Neural cell (in vitro differentiated cells): Measurements from ENCODE around the gene FHOD3. TPM values are rescaled to one million over a fixed set of nuclear protein-coding genes. Genes with fewer than 3 reads are reported as not detected.

Experiments used
- H2AFZ ChIP-seq: fragments of 200-600, 300-800 bp; sonication (generic), shearing (Covaris generic); 2 replicates; pipeline ENCODE4 v1.6.0; 2014; ENCODE audit warnings: low read depth, mild to moderate bottlenecking, antibody characterized with exemption, low read length, moderate library complexity
- H3F3A ChIP-seq: fragments of 200-600 bp; shearing (Covaris generic); 2 replicates; pipeline ENCODE4 v1.6.1; 2016; ENCODE audit warnings: mild to moderate bottlenecking, moderate library complexity, mixed read lengths, antibody characterized with exemption, low read length; ENCODE audit not compliant: insufficient read depth, poor library complexity, severe bottlenecking
- H3K27ac ChIP-seq: fragments of 200-600, 300-800 bp; sonication (generic), shearing (Covaris generic); 2 replicates; pipeline ENCODE4 v1.5.1; 2014; ENCODE audit warnings: mild to moderate bottlenecking, low read length, moderate library complexity
- H3K27me3 ChIP-seq: fragments of 300-800, 200-600 bp; sonication (generic), shearing (Covaris generic); 2 replicates; pipeline ENCODE4 v1.6.0; 2014; ENCODE audit warnings: mild to moderate bottlenecking, low read depth, low read length, moderate library complexity; ENCODE audit not compliant: insufficient read depth
- H3K36me3 ChIP-seq: fragments of 300-800, 200-600 bp; sonication (generic), shearing (Covaris generic); 2 replicates; pipeline ENCODE4 v1.5.1; 2014; ENCODE audit warnings: mild to moderate bottlenecking, antibody characterized with exemption, low read length, moderate library complexity; ENCODE audit not compliant: insufficient read depth
- H3K4me2 ChIP-seq: fragments of 300-800, 200-600 bp; sonication (generic), shearing (Covaris generic); 2 replicates; pipeline ENCODE4 v1.6.0; 2014; ENCODE audit warnings: mild to moderate bottlenecking, low read length
- H3K4me3 ChIP-seq: fragments of 300-800, 200-600 bp; sonication (generic), shearing (Covaris generic); 2 replicates; pipeline ENCODE4 v1.5.1; 2014; ENCODE audit warnings: mild to moderate bottlenecking, low read length, moderate library complexity
- H3K79me2 ChIP-seq: fragments of 200-600 bp; shearing (Covaris generic); replicated peaks from 2 replicates; pipeline ENCODE4 v1.6.0; 2014; ENCODE audit warnings: mild to moderate bottlenecking, low read length, moderate library complexity; ENCODE audit not compliant: insufficient read depth
- H3K9ac ChIP-seq: fragments of 300-800, 200-600 bp; sonication (generic), shearing (Covaris generic); 2 replicates; pipeline ENCODE4 v1.6.1; 2016; ENCODE audit warnings: mild to moderate bottlenecking, low read length, mixed read lengths
- H3K9me2 ChIP-seq: fragments of 200-600 bp; shearing (Covaris generic); 2 replicates; pipeline ENCODE4 v1.6.1; 2016; ENCODE audit warnings: mild to moderate bottlenecking, low read length, mixed read lengths; ENCODE audit not compliant: insufficient read depth
- H3K9me3 ChIP-seq: fragments of 200-600, 300-800 bp; sonication (generic), shearing (Covaris generic); 2 replicates; pipeline ENCODE4 v1.6.1; 2016; ENCODE audit warnings: mild to moderate bottlenecking, mixed run types, low read length, moderate library complexity, mixed read lengths
- H4K20me1 ChIP-seq: fragments of 200-600 bp; shearing (Covaris generic); 2 replicates; pipeline ENCODE4 v1.6.1; 2016; ENCODE audit warnings: mild to moderate bottlenecking, mixed run types; ENCODE audit not compliant: insufficient read depth
- EP300 ChIP-seq: fragments of 450-650 bp; conservative IDR thresholded peaks from 2 replicates; pipeline ENCODE4 v1.6.1; 2014; ENCODE audit warnings: antibody characterized with exemption, mild to moderate bottlenecking, moderate library complexity; ENCODE audit not compliant: poor library complexity, severe bottlenecking
- MXI1 ChIP-seq: fragments of 450-650 bp; conservative IDR thresholded peaks from 2 replicates; pipeline ENCODE4 v1.6.1; 2014; ENCODE audit warnings: antibody characterized with exemption, mild to moderate bottlenecking; ENCODE audit not compliant: poor library complexity, severe bottlenecking
- POLR2AphosphoS5 ChIP-seq: IDR thresholded peaks from 2 replicates; pipeline ENCODE4 v1.6.1; 2012
- SMC3 ChIP-seq: fragments of 450-650 bp; conservative IDR thresholded peaks from 2 replicates; pipeline ENCODE4 v1.6.1; 2014; ENCODE audit warnings: antibody characterized with exemption, mild to moderate bottlenecking, moderate library complexity; ENCODE audit not compliant: poor library complexity
- TAF1 ChIP-seq: IDR thresholded peaks from 2 replicates; pipeline ENCODE4 v1.6.1; 2012; ENCODE audit warnings: low read depth
- polyA plus RNA-seq: library from polyadenylated mRNA; depleted of rRNA; stranded (reverse); fragments of >200 nt; gene quantifications from 2 replicates; pipeline ENCODE4 v1.2.3, GENCODE V29; 2014
- TF ChIP-seq, protein P1 (sequence below): IDR thresholded peaks from 2 replicates; pipeline ENCODE4 v1.6.1; 2012; ENCODE audit warnings: borderline replicate concordance
- TF ChIP-seq, protein P2 (sequence below): fragments of 450-650 bp; IDR thresholded peaks from 2 replicates; pipeline ENCODE4 v1.5.1; 2014; ENCODE audit warnings: antibody characterized with exemption, mild to moderate bottlenecking, moderate library complexity; ENCODE audit not compliant: poor library complexity, severe bottlenecking

FHOD3 gene
- polyA plus RNA-seq, 1 donor from 2014 or later: 19.4 TPM

DNA sequence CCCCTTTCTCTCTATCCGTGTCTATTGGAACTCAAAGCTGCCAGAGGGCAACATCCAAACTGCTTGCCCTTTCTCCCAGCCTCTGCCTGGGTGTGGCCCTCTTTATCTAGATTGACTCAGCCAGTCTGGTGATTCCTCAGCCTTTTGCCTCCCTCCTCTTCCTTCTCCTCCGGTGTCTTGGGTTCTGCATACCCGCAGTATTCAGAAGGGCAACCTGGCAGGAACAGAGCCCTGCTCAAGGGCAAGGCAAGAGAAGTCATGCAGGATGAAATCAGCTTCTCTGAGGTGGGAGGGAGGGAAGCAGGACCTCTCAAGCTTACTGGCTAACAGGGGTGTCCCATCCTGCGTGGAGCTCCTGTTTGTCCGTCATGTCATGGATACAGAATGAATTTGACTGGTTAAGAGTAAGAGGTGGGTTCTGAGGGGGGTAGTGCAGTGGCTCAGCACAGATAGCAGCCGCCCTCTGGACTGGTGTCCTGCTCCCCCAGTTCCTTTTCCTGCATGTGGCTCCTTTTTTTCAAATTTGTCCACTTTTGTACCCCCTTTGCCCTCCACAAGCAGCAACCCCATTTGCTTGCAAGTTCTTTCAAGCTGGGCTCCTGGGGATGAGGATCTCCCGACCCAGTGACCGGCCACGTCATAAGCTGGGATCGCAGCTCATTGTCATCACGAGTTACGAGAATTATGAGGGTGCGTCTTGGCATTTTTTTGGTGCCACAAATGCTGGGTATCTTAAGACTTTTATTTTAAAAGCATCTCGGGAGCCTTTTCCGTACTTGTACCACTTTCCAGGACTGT, 154.1 kb downstream of the FHOD3 start:
- no peak for TF ChIP-seq SMC3

DNA sequence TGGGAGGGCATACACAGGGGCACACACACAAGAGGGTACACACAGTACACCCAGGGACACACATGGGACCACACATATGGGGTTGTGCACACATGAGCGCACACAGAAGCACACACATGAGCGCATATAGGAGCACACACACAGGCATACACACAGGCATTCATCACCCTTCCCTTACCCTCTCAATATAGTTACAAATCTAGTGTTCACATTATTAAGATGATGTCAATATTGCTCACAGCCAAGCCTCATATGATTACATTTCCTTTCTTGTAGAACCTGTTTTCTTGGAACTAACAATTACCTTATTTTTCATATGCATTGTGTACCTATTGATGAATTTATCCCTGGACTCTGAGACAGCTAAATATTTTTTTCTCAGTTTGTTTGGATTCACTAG, 156.7 kb downstream of the FHOD3 start:
- Histone ChIP-seq H4K20me1 (no peaks in the 10 kb centered on the region), H3K27me3 (no peaks in the 10 kb centered on the region), H3K9me2 (no peaks in the 10 kb centered on the region), H3K4me2 (no peak overlapping the region), H3K4me3 (no peak overlapping the region), H3F3A (no peaks in the 10 kb centered on the region), H3K9me3 (no peaks in the 10 kb centered on the region), H3K9ac (no peak overlapping the region), H3K36me3 (no peaks in the 10 kb centered on the region), H3K79me2 (no peaks in the 10 kb centered on the region), H3K27ac (no peak overlapping the region), H2AFZ (no peak overlapping the region)
- no peak for TF ChIP-seq EP300

More for the DNA sequence above, 154.1 kb downstream of the FHOD3 start:
- H3K27me3 ChIP-seq: no peaks in the 10 kb centered on the region
- no peaks in the 10 kb centered on the region for H3F3A ChIP-seq
- H3K36me3 ChIP-seq: no peaks in the 10 kb centered on the region
- H3K9me2 ChIP-seq: no peaks in the 10 kb centered on the region
- H3K79me2 ChIP-seq: no peaks in the 10 kb centered on the region
- H2AFZ ChIP-seq: no peak overlapping the region
- no peak overlapping the region for H3K4me3 ChIP-seq
- no peak overlapping the region for H3K27ac ChIP-seq
- no peaks in the 10 kb centered on the region for H4K20me1 ChIP-seq
- no peaks in the 10 kb centered on the region for H3K9me3 ChIP-seq
- H3K4me2 ChIP-seq: no peak overlapping the region
- H3K9ac ChIP-seq: no peak overlapping the region

DNA sequence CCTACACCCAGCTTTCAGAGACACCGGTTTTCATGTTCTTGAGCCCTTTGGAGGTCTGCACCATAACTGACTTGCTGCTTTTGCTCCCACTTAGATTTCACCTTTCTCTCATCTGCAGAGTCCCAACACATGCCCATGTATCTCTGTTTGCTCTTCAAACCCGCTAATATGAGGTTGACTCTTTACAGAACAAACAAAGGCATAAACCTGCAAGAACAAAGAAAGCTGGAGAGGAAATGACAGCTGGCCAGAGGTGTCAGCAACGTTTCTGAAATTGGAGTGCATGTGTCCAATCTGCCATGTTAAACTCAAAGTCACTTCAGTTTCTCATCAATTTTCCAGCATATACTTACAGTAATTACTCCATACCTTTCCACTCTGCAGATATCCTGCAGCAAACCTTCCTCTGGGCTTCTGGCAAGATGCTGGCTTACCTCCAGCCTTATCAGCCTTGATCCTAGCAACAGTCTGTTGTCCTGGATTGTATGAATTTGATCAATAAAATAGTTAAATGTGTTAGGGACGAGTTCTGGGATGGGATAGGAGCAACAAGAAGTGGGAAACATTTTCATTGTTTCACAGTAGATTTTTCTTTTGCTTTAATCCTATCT, 157.4 kb downstream of the FHOD3 start:
- TF ChIP-seq, protein P1, sequence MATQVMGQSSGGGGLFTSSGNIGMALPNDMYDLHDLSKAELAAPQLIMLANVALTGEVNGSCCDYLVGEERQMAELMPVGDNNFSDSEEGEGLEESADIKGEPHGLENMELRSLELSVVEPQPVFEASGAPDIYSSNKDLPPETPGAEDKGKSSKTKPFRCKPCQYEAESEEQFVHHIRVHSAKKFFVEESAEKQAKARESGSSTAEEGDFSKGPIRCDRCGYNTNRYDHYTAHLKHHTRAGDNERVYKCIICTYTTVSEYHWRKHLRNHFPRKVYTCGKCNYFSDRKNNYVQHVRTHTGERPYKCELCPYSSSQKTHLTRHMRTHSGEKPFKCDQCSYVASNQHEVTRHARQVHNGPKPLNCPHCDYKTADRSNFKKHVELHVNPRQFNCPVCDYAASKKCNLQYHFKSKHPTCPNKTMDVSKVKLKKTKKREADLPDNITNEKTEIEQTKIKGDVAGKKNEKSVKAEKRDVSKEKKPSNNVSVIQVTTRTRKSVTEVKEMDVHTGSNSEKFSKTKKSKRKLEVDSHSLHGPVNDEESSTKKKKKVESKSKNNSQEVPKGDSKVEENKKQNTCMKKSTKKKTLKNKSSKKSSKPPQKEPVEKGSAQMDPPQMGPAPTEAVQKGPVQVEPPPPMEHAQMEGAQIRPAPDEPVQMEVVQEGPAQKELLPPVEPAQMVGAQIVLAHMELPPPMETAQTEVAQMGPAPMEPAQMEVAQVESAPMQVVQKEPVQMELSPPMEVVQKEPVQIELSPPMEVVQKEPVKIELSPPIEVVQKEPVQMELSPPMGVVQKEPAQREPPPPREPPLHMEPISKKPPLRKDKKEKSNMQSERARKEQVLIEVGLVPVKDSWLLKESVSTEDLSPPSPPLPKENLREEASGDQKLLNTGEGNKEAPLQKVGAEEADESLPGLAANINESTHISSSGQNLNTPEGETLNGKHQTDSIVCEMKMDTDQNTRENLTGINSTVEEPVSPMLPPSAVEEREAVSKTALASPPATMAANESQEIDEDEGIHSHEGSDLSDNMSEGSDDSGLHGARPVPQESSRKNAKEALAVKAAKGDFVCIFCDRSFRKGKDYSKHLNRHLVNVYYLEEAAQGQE: no peak
- TF ChIP-seq POLR2AphosphoS5: no peak
- no peak for TF ChIP-seq SMC3
- TF ChIP-seq, protein P2, sequence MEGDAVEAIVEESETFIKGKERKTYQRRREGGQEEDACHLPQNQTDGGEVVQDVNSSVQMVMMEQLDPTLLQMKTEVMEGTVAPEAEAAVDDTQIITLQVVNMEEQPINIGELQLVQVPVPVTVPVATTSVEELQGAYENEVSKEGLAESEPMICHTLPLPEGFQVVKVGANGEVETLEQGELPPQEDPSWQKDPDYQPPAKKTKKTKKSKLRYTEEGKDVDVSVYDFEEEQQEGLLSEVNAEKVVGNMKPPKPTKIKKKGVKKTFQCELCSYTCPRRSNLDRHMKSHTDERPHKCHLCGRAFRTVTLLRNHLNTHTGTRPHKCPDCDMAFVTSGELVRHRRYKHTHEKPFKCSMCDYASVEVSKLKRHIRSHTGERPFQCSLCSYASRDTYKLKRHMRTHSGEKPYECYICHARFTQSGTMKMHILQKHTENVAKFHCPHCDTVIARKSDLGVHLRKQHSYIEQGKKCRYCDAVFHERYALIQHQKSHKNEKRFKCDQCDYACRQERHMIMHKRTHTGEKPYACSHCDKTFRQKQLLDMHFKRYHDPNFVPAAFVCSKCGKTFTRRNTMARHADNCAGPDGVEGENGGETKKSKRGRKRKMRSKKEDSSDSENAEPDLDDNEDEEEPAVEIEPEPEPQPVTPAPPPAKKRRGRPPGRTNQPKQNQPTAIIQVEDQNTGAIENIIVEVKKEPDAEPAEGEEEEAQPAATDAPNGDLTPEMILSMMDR: no peak
- no peak for TF ChIP-seq TAF1
- no peak for TF ChIP-seq MXI1
- TF ChIP-seq EP300: no peak
- Histone ChIP-seq H3K27ac (no peak overlapping the region), H3K4me3 (no peak overlapping the region), H3K36me3 (no peaks in the 10 kb centered on the region), H3K27me3 (no peaks in the 10 kb centered on the region), H3K4me2 (no peak overlapping the region), H4K20me1 (no peaks in the 10 kb centered on the region), H3F3A (no peaks in the 10 kb centered on the region), H3K9ac (no peak overlapping the region), H2AFZ (no peak overlapping the region), H3K9me2 (no peaks in the 10 kb centered on the region), H3K79me2 (no peaks in the 10 kb centered on the region), H3K9me3 (no peaks in the 10 kb centered on the region)
